Spleen (tissue), 7 donors: ENCODE results near the gene SPANXD.

ENCODE experiments used
- POLR2A ChIP-seq, 3 donors: fragments of 450-650 bp; IDR thresholded peaks; one replicate each; pipeline ENCODE4 v1.5.1; 2017; ENCODE audit warnings: antibody characterized with exemption in 3 of 3, mild to moderate bottlenecking in 1 of 3
- TF ChIP-seq, protein P1 (sequence below), 11 experiments: fragments of 200-600 bp in 7 of 11; fragments of 450-650 bp in 4 of 11; sonication (generic) in 4 of 11; IDR thresholded peaks in 8 of 11; conservative IDR thresholded peaks in 3 of 11; 1 replicate in 7 of 11; 2 replicates in 4 of 11; pipeline versions ENCODE4 v1.4.0 to v1.8.0; 2016 to 2021; ENCODE audit warnings: antibody characterized with exemption in 11 of 11, inconsistent platforms in 4 of 11, mild to moderate bottlenecking in 1 of 11
- donor health status: DM: no; HTN: no; CAD: no; lungs with moderate emphysema.
- donor health status: DM: no; HTN: no; CAD: no.
- donor health status: DM: no; HTN: no; CAD: no.

DNA sequence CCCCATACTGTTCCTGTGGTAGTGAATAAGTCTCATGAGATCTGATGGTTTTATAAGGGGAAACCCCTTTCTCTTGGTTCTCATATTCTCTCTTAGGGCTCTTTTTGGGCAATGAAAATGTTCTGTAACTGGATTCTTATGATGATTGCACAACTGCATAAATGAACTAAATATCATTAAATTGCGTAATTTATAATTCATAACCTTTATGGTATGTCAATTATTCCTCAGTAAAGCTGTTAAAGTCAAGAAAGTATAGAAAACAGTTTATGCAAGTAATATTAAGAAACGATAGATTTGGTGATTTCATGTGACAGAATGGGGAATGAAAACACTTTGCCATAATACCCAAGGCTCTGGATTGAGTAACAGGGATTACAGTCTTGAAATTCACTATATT lies 33.5 kb upstream of the SPANXD start:
- TF ChIP-seq, protein P1, sequence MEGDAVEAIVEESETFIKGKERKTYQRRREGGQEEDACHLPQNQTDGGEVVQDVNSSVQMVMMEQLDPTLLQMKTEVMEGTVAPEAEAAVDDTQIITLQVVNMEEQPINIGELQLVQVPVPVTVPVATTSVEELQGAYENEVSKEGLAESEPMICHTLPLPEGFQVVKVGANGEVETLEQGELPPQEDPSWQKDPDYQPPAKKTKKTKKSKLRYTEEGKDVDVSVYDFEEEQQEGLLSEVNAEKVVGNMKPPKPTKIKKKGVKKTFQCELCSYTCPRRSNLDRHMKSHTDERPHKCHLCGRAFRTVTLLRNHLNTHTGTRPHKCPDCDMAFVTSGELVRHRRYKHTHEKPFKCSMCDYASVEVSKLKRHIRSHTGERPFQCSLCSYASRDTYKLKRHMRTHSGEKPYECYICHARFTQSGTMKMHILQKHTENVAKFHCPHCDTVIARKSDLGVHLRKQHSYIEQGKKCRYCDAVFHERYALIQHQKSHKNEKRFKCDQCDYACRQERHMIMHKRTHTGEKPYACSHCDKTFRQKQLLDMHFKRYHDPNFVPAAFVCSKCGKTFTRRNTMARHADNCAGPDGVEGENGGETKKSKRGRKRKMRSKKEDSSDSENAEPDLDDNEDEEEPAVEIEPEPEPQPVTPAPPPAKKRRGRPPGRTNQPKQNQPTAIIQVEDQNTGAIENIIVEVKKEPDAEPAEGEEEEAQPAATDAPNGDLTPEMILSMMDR (IDR thresholded peaks at IDR 0.05 in 8 of 11, conservative IDR thresholded peaks at IDR 0.05 in 3 of 11) = no peak
- TF ChIP-seq POLR2A (IDR thresholded peaks at IDR 0.05) = no peak
